OCI-LY7 (cell line): Measurements from ENCODE around the gene TP63. TPM values are rescaled to one million over a fixed set of nuclear protein-coding genes. Genes with fewer than 3 reads are reported as not detected.

Source experiments
- BruUV-seq: library from RNA; stranded (reverse); fragments of 400-500 nt; replicated peaks from 2 replicates; lab custom pipeline; 2021; lab: Mats Ljungman, UMichigan
- CTCF ChIA-PET: fragments of 300-600 bp; sonication (Branson Sonifier 250); formaldehyde crosslinking; loops from one replicate; lab custom pipeline; 2022; ENCODE audit warnings: antibody characterized with exemption; ENCODE audit not compliant: unreplicated experiment; lab: Charles Lee
- POLR2A ChIA-PET: fragments of 300-600 bp; sonication (Branson Sonifier 250); formaldehyde crosslinking; loops from one replicate; lab custom pipeline; 2022; ENCODE audit warnings: antibody characterized with exemption; lab: Charles Lee
- DNase-seq: peaks from one replicate; pipeline ENCODE4 v3.0.0-alpha.2; 2015; ENCODE audit warnings: low spot score
- H2AFZ ChIP-seq: fragments of 200-600 bp; sonication (generic), shearing (Covaris generic); 2 replicates; pipeline ENCODE4 v1.6.1; 2014; ENCODE audit warnings: mild to moderate bottlenecking, antibody characterized with exemption, low read length, moderate library complexity
- H3K27ac ChIP-seq: fragments of 200-600 bp; sonication (generic); 2 replicates; pipeline ENCODE4 v1.5.1; 2014; ENCODE audit warnings: mixed run types, low read depth, mild to moderate bottlenecking, moderate library complexity, low read length, inconsistent platforms; ENCODE audit not compliant: poor library complexity, severe bottlenecking
- H3K36me3 ChIP-seq: fragments of 200-600 bp; sonication (generic); 2 replicates; pipeline ENCODE4 v1.6.1; 2014; ENCODE audit warnings: mild to moderate bottlenecking, antibody characterized with exemption, low read length, moderate library complexity, mixed read lengths; ENCODE audit not compliant: insufficient read depth
- H3K4me1 ChIP-seq: fragments of 200-600 bp; sonication (generic); 2 replicates; pipeline ENCODE4 v1.5.1; 2014; ENCODE audit warnings: mild to moderate bottlenecking, low read length; ENCODE audit not compliant: insufficient read depth, poor library complexity, severe bottlenecking
- H3K4me2 ChIP-seq: fragments of 200-600 bp; sonication (generic); 2 replicates; pipeline ENCODE4 v1.6.1; 2014; ENCODE audit warnings: mild to moderate bottlenecking, low read length
- H3K4me3 ChIP-seq: fragments of 200-600 bp; sonication (generic); 2 replicates; pipeline ENCODE4 v1.5.1; 2014; ENCODE audit warnings: mild to moderate bottlenecking, low read depth, low read length; ENCODE audit not compliant: poor library complexity, severe bottlenecking
- H3K79me2 ChIP-seq: fragments of 200-600 bp; sonication (generic); 2 replicates; pipeline ENCODE4 v1.6.1; 2016; ENCODE audit warnings: low read depth, mild to moderate bottlenecking, low read length, moderate library complexity, mixed read lengths; ENCODE audit not compliant: insufficient read depth
- H3K9me2 ChIP-seq: fragments of 200-600 bp; sonication (generic); 2 replicates; pipeline ENCODE4 v1.6.1; 2016; ENCODE audit warnings: mild to moderate bottlenecking, low read length, mixed read lengths; ENCODE audit not compliant: insufficient read depth
- H3K9me3 ChIP-seq: fragments of 200-600 bp; sonication (generic); 2 replicates; pipeline ENCODE4 v1.6.1; 2014; ENCODE audit warnings: mild to moderate bottlenecking, mixed run types, low read length, mixed read lengths
- H4K20me1 ChIP-seq: fragments of 200-600 bp; sonication (generic); 2 replicates; pipeline ENCODE4 v1.6.1; 2014; ENCODE audit warnings: mild to moderate bottlenecking, antibody characterized with exemption, low read length, moderate library complexity, mixed read lengths; ENCODE audit not compliant: insufficient read depth
- CTCF ChIP-seq: fragments of 200-600 bp; sonication (generic); conservative IDR thresholded peaks from 2 replicates; pipeline ENCODE4 v1.5.1; 2014; ENCODE audit warnings: mild to moderate bottlenecking, antibody characterized with exemption, low read length, moderate library complexity, mixed read lengths
- EZH2phosphoT487 ChIP-seq: fragments of 200-600 bp; sonication (generic); IDR thresholded peaks from 2 replicates; pipeline ENCODE4 v1.6.1; 2018; ENCODE audit warnings: low read depth, borderline replicate concordance, mild to moderate bottlenecking, mixed run types, antibody characterized with exemption, low read length, moderate library complexity, mixed read lengths
- intact Hi-C: fragments of 100-400 bp; cut with micrococcal nuclease; formaldehyde crosslinking; loops from one replicate; pipeline ENCODE4 v1.10.0; 2022; ENCODE audit not compliant: unreplicated experiment
- total RNA-seq, 2 experiments: library from RNA; depleted of rRNA in 1 of 2; stranded (reverse); fragments of >200 nt in 1 of 2; shearing (Covaris generic) in 1 of 2; gene quantifications; 2 replicates each; pipeline ENCODE4 v1.2.3, GENCODE V29; 2014 to 2022

Gene TP63
- total RNA-seq, 2 experiments from 2014 or later, result 0.16 to 1.1 TPM

- TF ChIP-seq CTCF (no peak), EZH2phosphoT487 (no peak)
- no peak overlapping the region for H3K4me3 ChIP-seq
- H3K36me3 ChIP-seq, result no peaks in the 10 kb centered on the region
- ChIA-PET CTCF (no interaction called here), POLR2A (interaction anchor here (0.6 kb wide), 1 partner anchor 32 kb away, joined by 3 read pairs; no protein-coding TSS in a partner anchor)
- no peaks in the 10 kb centered on the region for H3K4me1 ChIP-seq
- no peak for DNase-seq
- BruUV-seq, result no TSS peak
- intact Hi-C loops, result no loop called here
- no peak overlapping the region for H3K27ac ChIP-seq
- H3K4me2 ChIP-seq, result no peak overlapping the region
- no peaks in the 10 kb centered on the region for H3K79me2 ChIP-seq
- H2AFZ ChIP-seq, result no peak overlapping the region
- no peaks in the 10 kb centered on the region for H4K20me1 ChIP-seq
- no peaks in the 10 kb centered on the region for H3K9me3 ChIP-seq
- H3K9me2 ChIP-seq, result no peaks in the 10 kb centered on the region
Observed at GRCh38 chr3:189909139-189909538, 277.9 kb downstream of the TP63 start.

- ChIA-PET POLR2A (no interaction called here), CTCF (no interaction called here)
- Histone ChIP-seq H3K27ac (no peak overlapping the region), H3K9me3 (no peaks in the 10 kb centered on the region), H3K79me2 (no peaks in the 10 kb centered on the region), H3K9me2 (no peaks in the 10 kb centered on the region), H3K4me2 (no peak overlapping the region), H3K4me1 (no peaks in the 10 kb centered on the region), H3K4me3 (no peak overlapping the region), H3K36me3 (no peaks in the 10 kb centered on the region), H4K20me1 (no peaks in the 10 kb centered on the region), H2AFZ (no peak overlapping the region)
- intact Hi-C loops, result no loop called here
- BruUV-seq, result no TSS peak
- TF ChIP-seq CTCF, result no peak
- no peak for TF ChIP-seq EZH2phosphoT487
- no peak for DNase-seq
Observed at GRCh38 chr3:189909573-189909972, 278.4 kb downstream of the TP63 start.

GRCh38 chr3:189911001-189911400, 279.8 kb downstream of the TP63 start:
- H3K4me1 ChIP-seq, result no peaks in the 10 kb centered on the region
- no peak overlapping the region for H3K4me2 ChIP-seq
- H2AFZ ChIP-seq, result no peak overlapping the region
- no peaks in the 10 kb centered on the region for H3K9me2 ChIP-seq
- DNase-seq, result no peak
- TF ChIP-seq EZH2phosphoT487, result no peak
- TF ChIP-seq CTCF, result no peak
- no peaks in the 10 kb centered on the region for H4K20me1 ChIP-seq
- H3K9me3 ChIP-seq, result no peaks in the 10 kb centered on the region
- intact Hi-C loops, result no loop called here
- H3K79me2 ChIP-seq, result no peaks in the 10 kb centered on the region
- no peaks in the 10 kb centered on the region for H3K36me3 ChIP-seq
- CTCF ChIA-PET, result no interaction called here
- POLR2A ChIA-PET, result no interaction called here
- H3K4me3 ChIP-seq, result no peak overlapping the region
- no TSS peak for BruUV-seq
- H3K27ac ChIP-seq, result no peak overlapping the region
